A673 (cell line): ENCODE data around the gene MPIG6B. TPM values are rescaled to one million over a fixed set of nuclear protein-coding genes. Genes with fewer than 3 reads are reported as not detected.
"Not testable (repeated sequence)": the region's sequence is repeated elsewhere in the genome, so short reads cannot be mapped to it uniquely, and the experiment has no call there.

Source experiments
- BruUV-seq: library from RNA; stranded (reverse); fragments of 400-500 nt; replicated peaks from 2 replicates; lab custom pipeline; 2021; lab: Mats Ljungman, UMichigan
- CTCF ChIA-PET: fragments of 300-600 bp; sonication (Branson Sonifier 250); formaldehyde crosslinking; loops from one replicate; lab custom pipeline; 2022; ENCODE audit warnings: antibody characterized with exemption; lab: Charles Lee
- POLR2A ChIA-PET: fragments of 300-600 bp; sonication (Branson Sonifier 250); formaldehyde crosslinking; loops from one replicate; lab custom pipeline; 2022; ENCODE audit warnings: antibody characterized with exemption; ENCODE audit not compliant: low non-redundant PET; lab: Charles Lee
- DNase-seq: peaks from one replicate; pipeline ENCODE4 v3.0.0-alpha.2; 2015; ENCODE audit warnings: low spot score
- H3K27ac ChIP-seq: fragments of 200-600 bp; sonication (generic); 2 replicates; pipeline ENCODE4 v1.5.1; 2016; ENCODE audit warnings: mixed run types, low read depth, mild to moderate bottlenecking, mixed read lengths, antibody characterized with exemption, low read length; ENCODE audit not compliant: poor library complexity, severe bottlenecking
- H3K27me3 ChIP-seq: fragments of 200-600 bp; sonication (generic); replicated peaks from 2 replicates; pipeline ENCODE4 v1.6.1; 2017; ENCODE audit warnings: mixed run types, low read depth, mild to moderate bottlenecking, mixed read lengths, antibody characterized with exemption, low read length; ENCODE audit not compliant: insufficient read depth, poor library complexity
- H3K36me3 ChIP-seq: fragments of 200-600 bp; sonication (generic); 2 replicates; pipeline ENCODE4 v1.6.1; 2016; ENCODE audit warnings: mixed run types, mild to moderate bottlenecking, mixed read lengths, antibody characterized with exemption, low read length; ENCODE audit not compliant: insufficient read depth, poor library complexity, severe bottlenecking
- H3K4me1 ChIP-seq: fragments of 200-600 bp; sonication (generic); 2 replicates; pipeline ENCODE4 v1.6.1; 2017; ENCODE audit warnings: mixed run types, mild to moderate bottlenecking, mixed read lengths, antibody characterized with exemption, low read length; ENCODE audit not compliant: insufficient read depth, poor library complexity, severe bottlenecking
- H3K4me3 ChIP-seq: fragments of 200-600 bp; sonication (generic); 2 replicates; pipeline ENCODE4 v1.5.1; 2016; ENCODE audit warnings: low read depth, mixed run types, mild to moderate bottlenecking, mixed read lengths, low read length; ENCODE audit not compliant: poor library complexity, severe bottlenecking
- H3K9me3 ChIP-seq: fragments of 200-600 bp; sonication (generic); 2 replicates; pipeline ENCODE4 v1.6.1; 2016; ENCODE audit warnings: mixed run types, low read depth, mild to moderate bottlenecking, mixed read lengths, antibody characterized with exemption, low read length; ENCODE audit not compliant: poor library complexity, severe bottlenecking
- CTCF ChIP-seq: fragments of 300-800, 200-600 bp; sonication (generic); conservative IDR thresholded peaks from 2 replicates; pipeline ENCODE4 v1.5.1; 2017; ENCODE audit warnings: low read depth, mild to moderate bottlenecking, antibody characterized with exemption, low read length, moderate library complexity, mixed read lengths
- EZH2 ChIP-seq: fragments of 200-600 bp; sonication (generic); IDR thresholded peaks from 2 replicates; pipeline ENCODE4 v1.6.1; 2017; ENCODE audit warnings: borderline replicate concordance, low read depth, mild to moderate bottlenecking, mixed read lengths, antibody characterized with exemption, low read length; ENCODE audit not compliant: poor library complexity, severe bottlenecking
- intact Hi-C: fragments of 100-400 bp; cut with micrococcal nuclease; formaldehyde crosslinking; loops from one replicate; pipeline ENCODE4 v1.10.0; 2022; ENCODE audit not compliant: unreplicated experiment
- total RNA-seq: library from RNA; stranded (reverse); gene quantifications from 2 replicates; pipeline ENCODE4 v1.2.3, GENCODE V29; 2021

MPIG6B gene
- total RNA-seq, 1 experiment from 2014 or later, result not detected

- DNase-seq, result no peak
- no peaks in the 10 kb centered on the region for H3K27me3 ChIP-seq
- intact Hi-C loops, result no loop called here
- no peaks in the 10 kb centered on the region for H3K36me3 ChIP-seq
- ChIA-PET CTCF (no interaction called here), POLR2A (no interaction called here)
- no peaks in the 10 kb centered on the region for H3K9me3 ChIP-seq
- H3K4me1 ChIP-seq, result no peaks in the 10 kb centered on the region
- H3K4me3 ChIP-seq, result no peak overlapping the region
- TF ChIP-seq CTCF (no peak), EZH2 (no peak)
- no peak overlapping the region for H3K27ac ChIP-seq
- no TSS peak for BruUV-seq
Measured at GRCh38 chr6:31707701-31708100, 15.5 kb upstream of the MPIG6B start.

GRCh38 chr6:31708224-31708623, 14.9 kb upstream of the MPIG6B start:
- ChIA-PET POLR2A (no interaction called here), CTCF (no interaction called here)
- intact Hi-C loops, result no loop called here
- Histone ChIP-seq H3K27me3 (no peaks in the 10 kb centered on the region), H3K4me1 (no peaks in the 10 kb centered on the region), H3K9me3 (no peaks in the 10 kb centered on the region), H3K36me3 (no peaks in the 10 kb centered on the region), H3K27ac (no peak overlapping the region), H3K4me3 (no peak overlapping the region)
- BruUV-seq, result no TSS peak
- DNase-seq, result no peak
- TF ChIP-seq EZH2 (no peak), CTCF (no peak)

GRCh38 chr6:31709157-31709556, 14.0 kb upstream of the MPIG6B start:
- H3K4me1 ChIP-seq, intact Hi-C loops, POLR2A ChIA-PET, H3K27ac ChIP-seq, H3K27me3 ChIP-seq, BruUV-seq, H3K4me3 ChIP-seq, H3K36me3 ChIP-seq, H3K9me3 ChIP-seq, CTCF ChIA-PET, DNase-seq: not testable (repeated sequence)

GRCh38 chr6:31710523-31711219, 12.5 kb upstream of the MPIG6B start:
- Histone ChIP-seq H3K27ac (no peak overlapping the region), H3K4me3 (no peak overlapping the region), H3K9me3 (no peaks in the 10 kb centered on the region), H3K4me1 (no peaks in the 10 kb centered on the region), H3K36me3 (no peaks in the 10 kb centered on the region), H3K27me3 (no peaks in the 10 kb centered on the region)
- TF ChIP-seq EZH2 (no peak), CTCF (no peak)
- intact Hi-C loops, result no loop called here
- CTCF ChIA-PET, result no interaction called here
- BruUV-seq, result no TSS peak
- DNase-seq, result no peak
- POLR2A ChIA-PET, result no interaction called here
